Mesodermal cell (in vitro differentiated cells): Measurements from ENCODE around the gene MKRN2OS.

Experiments used
- H3K27ac ChIP-seq: 2 replicates; pipeline ENCODE4 v1.7.0; 2013; ENCODE audit warnings: mild to moderate bottlenecking, low read depth, low read length, moderate library complexity; ENCODE audit not compliant: severe bottlenecking
- H3K36me3 ChIP-seq: 2 replicates; pipeline ENCODE4 v1.7.1; 2013; ENCODE audit warnings: mild to moderate bottlenecking, low read length, moderate library complexity; ENCODE audit not compliant: control insufficient read depth, insufficient read depth
- H3K4me1 ChIP-seq: one replicate; pipeline ENCODE4 v1.7.1; 2013; ENCODE audit warnings: mild to moderate bottlenecking, low read length; ENCODE audit not compliant: insufficient read depth, control insufficient read depth, poor library complexity, severe bottlenecking
- H3K4me3 ChIP-seq: 2 replicates; pipeline ENCODE4 v1.7.0; 2013; ENCODE audit warnings: low read length, control low read depth, mild to moderate bottlenecking; ENCODE audit not compliant: insufficient read depth, poor library complexity, severe bottlenecking; ENCODE audit errors: extremely low read depth
- H3K9me3 ChIP-seq: 2 replicates; pipeline ENCODE4 v1.7.1; 2013; ENCODE audit warnings: mild to moderate bottlenecking, low read length, moderate library complexity; ENCODE audit not compliant: control insufficient read depth
- WGBS, 2 experiments: methylation state at CpG; one replicate each; pipeline ENCODE4 v1.1.5; 2013; ENCODE audit warnings: missing lambda C conversion rate in 2 of 2; ENCODE audit not compliant: insufficient coverage in 2 of 2; 5-methylcytosine and 5-hydroxymethylcytosine counted together

The MKRN2OS gene

GRCh38 chr3:12499474-12499873 lies 45.8 kb downstream of the MKRN2OS start:
- 95 to 97% methylated on average over 4 to 5 of the region's 5 CpGs for WGBS, 2 experiments
- peaks cover 86% of the 10 kb centered on the region for H3K36me3 ChIP-seq
- H3K27ac ChIP-seq: no peak overlapping the region
- H3K4me1 ChIP-seq: no peaks in the 10 kb centered on the region
- no peaks in the 10 kb centered on the region for H3K9me3 ChIP-seq
- no peak overlapping the region for H3K4me3 ChIP-seq

GRCh38 chr3:12496453-12496761 lies 48.9 kb downstream of the MKRN2OS start:
- no peaks in the 10 kb centered on the region for H3K9me3 ChIP-seq
- peaks cover 80% of the 10 kb centered on the region for H3K36me3 ChIP-seq
- H3K4me1 ChIP-seq: no peaks in the 10 kb centered on the region
- H3K27ac ChIP-seq: no peak overlapping the region
- WGBS, 2 experiments: no CpG with 5 or more reads among the region's 1 CpG
- H3K4me3 ChIP-seq: no peak overlapping the region

- H3K4me3 ChIP-seq: no peak overlapping the region
- no peaks in the 10 kb centered on the region for H3K9me3 ChIP-seq
- WGBS, 2 experiments: 81 to 91% methylated on average over 6 to 7 of the region's 8 CpGs
- H3K36me3 ChIP-seq: peaks cover 76% of the 10 kb centered on the region
- no peak overlapping the region for H3K27ac ChIP-seq
- H3K4me1 ChIP-seq: no peaks in the 10 kb centered on the region
Observed at GRCh38 chr3:12495749-12496452, 49.4 kb downstream of the MKRN2OS start.

- Histone ChIP-seq H3K36me3 (peaks cover 50% of the 10 kb centered on the region), H3K4me3 (no peak overlapping the region), H3K9me3 (no peaks in the 10 kb centered on the region), H3K4me1 (peaks cover 6% of the 10 kb centered on the region), H3K27ac (no peak overlapping the region)
- WGBS, 2 experiments: 82 to 100% methylated on average over 1 to 3 of the region's 3 CpGs
Observed at GRCh38 chr3:12490547-12490946, 54.8 kb downstream of the MKRN2OS start.

- WGBS, 2 experiments: 80 to 100% methylated on average over 1 to 2 of the region's 4 CpGs
- Histone ChIP-seq H3K36me3 (peaks cover 43% of the 10 kb centered on the region), H3K27ac (no peak overlapping the region), H3K9me3 (no peaks in the 10 kb centered on the region), H3K4me3 (no peak overlapping the region), H3K4me1 (peaks cover 10% of the 10 kb centered on the region)
Observed at GRCh38 chr3:12489832-12490231, 55.5 kb downstream of the MKRN2OS start.
